ENCODE data around the gene CRYGD. TPM values are rescaled to one million over a fixed set of nuclear protein-coding genes. Genes with fewer than 3 reads are reported as not detected.

The CRYGD gene
- total and polyA plus RNA-seq, 2 of the 13 experiments (the other 11 are each of a cell fraction or from before 2014, with no cell fraction given): not detected

DNA sequence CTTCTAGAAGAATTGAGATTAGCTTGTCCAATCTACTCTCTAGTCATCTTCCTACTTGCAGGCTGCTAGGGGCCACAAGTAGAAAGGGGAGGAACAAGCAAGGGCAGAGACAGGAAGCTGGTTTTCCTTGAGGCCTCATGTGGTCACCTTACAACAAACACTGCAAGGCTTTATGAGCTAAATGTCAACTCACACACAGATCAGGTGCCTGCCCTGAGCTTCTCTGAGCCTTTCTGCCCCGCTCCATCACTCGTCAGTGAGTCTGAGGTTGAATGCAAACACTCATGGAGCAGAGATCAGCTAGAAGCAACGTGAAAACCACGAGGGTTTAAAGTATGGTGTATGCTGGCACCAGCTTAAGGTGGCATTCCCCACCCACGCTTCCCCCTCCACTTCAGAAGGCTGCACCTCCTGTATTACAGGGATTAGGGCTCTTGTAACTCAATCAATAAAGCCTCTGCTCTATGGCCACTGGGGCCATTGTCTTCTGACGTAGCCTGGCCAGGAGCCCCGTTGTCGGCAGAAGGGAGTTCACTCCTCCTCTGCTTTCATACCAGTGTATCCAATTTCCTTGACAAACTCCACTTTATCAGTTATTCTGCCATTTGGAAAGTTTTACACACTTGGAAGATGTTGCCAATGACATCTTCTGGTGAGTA is 10.7 kb upstream of the CRYGD start (continued):
- TF ChIP-seq EEA1 (CRISPR knock-in tag; IDR thresholded peaks at IDR 0.05; ENCODE audit: borderline replicate concordance): no peak
- no peak for TF ChIP-seq ZNF891 (CRISPR knock-in tag; IDR thresholded peaks at IDR 0.05)
- TF ChIP-seq MTA1 (CRISPR knock-in tag; IDR thresholded peaks at IDR 0.05; ENCODE audit: borderline replicate concordance): no peak
- TF ChIP-seq SKIL (CRISPR knock-in tag; IDR thresholded peaks at IDR 0.05; ENCODE audit: borderline replicate concordance): no peak
- TF ChIP-seq HNRNPUL1 (IDR thresholded peaks at IDR 0.05; ENCODE audit: low read depth, low read length): no peak
- TF ChIP-seq HDAC2 (CRISPR knock-in tag; IDR thresholded peaks at IDR 0.05): peak; percentile 50; the same call in 1 of the 2 replicates
- TF ChIP-seq ZNF672 (CRISPR knock-in tag; IDR thresholded peaks at IDR 0.05): no peak
- no peak for TF ChIP-seq SYNCRIP (IDR thresholded peaks at IDR 0.05; ENCODE audit: insufficient read depth, low read depth, low read length)
- no peak for TF ChIP-seq ATF1 (CRISPR knock-in tag; IDR thresholded peaks at IDR 0.05)
- no peak for TF ChIP-seq ZKSCAN5 (CRISPR knock-in tag; IDR thresholded peaks at IDR 0.05)
- 0 out of 2 replicates have a peak, but pooled peaks have one; percentile 26 for TF ChIP-seq ZNF441 (CRISPR knock-in tag; IDR thresholded peaks at IDR 0.05; ENCODE audit: borderline replicate concordance)
- TF ChIP-seq ZIK1 (CRISPR knock-in tag; IDR thresholded peaks at IDR 0.05; ENCODE audit: borderline replicate concordance, low read depth): no peak; the same call in 1 of the 2 replicates
- TF ChIP-seq, protein P1, sequence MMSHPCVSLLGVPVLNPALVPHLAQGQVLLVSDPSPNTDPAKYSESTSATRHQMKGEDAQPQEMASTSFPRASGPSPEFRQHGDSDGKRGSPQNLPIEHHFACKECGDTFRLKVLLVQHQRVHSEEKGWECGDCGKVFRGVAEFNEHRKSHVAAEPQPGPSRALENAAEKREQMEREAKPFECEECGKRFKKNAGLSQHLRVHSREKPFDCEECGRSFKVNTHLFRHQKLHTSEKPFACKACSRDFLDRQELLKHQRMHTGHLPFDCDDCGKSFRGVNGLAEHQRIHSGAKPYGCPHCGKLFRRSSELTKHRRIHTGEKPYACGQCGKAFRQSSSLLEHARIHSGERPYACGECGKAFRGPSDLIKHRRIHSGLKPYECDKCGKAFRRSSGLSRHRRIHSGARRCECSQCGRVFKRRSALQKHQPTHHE (CRISPR knock-in tag; IDR thresholded peaks at IDR 0.05; ENCODE audit: borderline replicate concordance): no peak
- TF ChIP-seq RARA (CRISPR knock-in tag; IDR thresholded peaks at IDR 0.05): 0 out of 2 replicates have a peak, but pooled peaks have one; percentile 21
- no peak for TF ChIP-seq ZFP41 (CRISPR knock-in tag; IDR thresholded peaks at IDR 0.05; ENCODE audit: borderline replicate concordance)
- no peak for TF ChIP-seq ZNF660 (CRISPR knock-in tag; IDR thresholded peaks at IDR 0.05; ENCODE audit: borderline replicate concordance, low read depth)
- TF ChIP-seq ZNF33B (CRISPR knock-in tag; IDR thresholded peaks at IDR 0.05): no peak
- TF ChIP-seq ZNF678 (CRISPR knock-in tag; IDR thresholded peaks at IDR 0.05): no peak
- TF ChIP-seq JUN (CRISPR knock-in tag; IDR thresholded peaks at IDR 0.05): no peak
- no peak for TF ChIP-seq ZNF558 (CRISPR knock-in tag; IDR thresholded peaks at IDR 0.05; ENCODE audit: borderline replicate concordance)
- TF ChIP-seq ZNF775 (CRISPR knock-in tag; IDR thresholded peaks at IDR 0.05; ENCODE audit: borderline replicate concordance): no peak
- TF ChIP-seq CREM (IDR thresholded peaks at IDR 0.05): no peak
- TF ChIP-seq CREM (CRISPR knock-in tag; IDR thresholded peaks at IDR 0.05): no peak
- peak; percentile 67; the same call in 1 of the 2 replicates for TF ChIP-seq RFXAP (CRISPR knock-in tag; IDR thresholded peaks at IDR 0.05; ENCODE audit: borderline replicate concordance)
- TF ChIP-seq MLX (CRISPR knock-in tag; IDR thresholded peaks at IDR 0.05): peak; percentile 59; the same call in 1 of the 2 replicates
- TF ChIP-seq ZNF124 (CRISPR knock-in tag; IDR thresholded peaks at IDR 0.05): no peak
- no peak for TF ChIP-seq KLF15 (CRISPR knock-in tag; IDR thresholded peaks at IDR 0.05; ENCODE audit: borderline replicate concordance)
- no peak for TF ChIP-seq AGO2 (optimal IDR thresholded peaks at IDR 0.05; ENCODE audit: low read depth, low read length)

All from HepG2 (cell line).